ENCODE data around the gene GRIK2.
"Not testable (repeated sequence)": the region's sequence is repeated elsewhere in the genome, so short reads cannot be mapped to it uniquely, and the experiment has no call there.

The GRIK2 gene

GRCh38 chr6:102015431-102015830 is 621.9 kb downstream of the GRIK2 start:
- DNase-seq (ENCODE audit: low spot score), result no peak
- FAIRE-seq, result no peak

GRCh38 chr6:102022281-102022680 is 628.8 kb downstream of the GRIK2 start:
- DNase-seq (ENCODE audit: low spot score) (no peak), FAIRE-seq (no peak)

GRCh38 chr6:102022803-102023202 is 629.3 kb downstream of the GRIK2 start:
- FAIRE-seq (no peak), DNase-seq (ENCODE audit: low spot score) (no peak)

DNA sequence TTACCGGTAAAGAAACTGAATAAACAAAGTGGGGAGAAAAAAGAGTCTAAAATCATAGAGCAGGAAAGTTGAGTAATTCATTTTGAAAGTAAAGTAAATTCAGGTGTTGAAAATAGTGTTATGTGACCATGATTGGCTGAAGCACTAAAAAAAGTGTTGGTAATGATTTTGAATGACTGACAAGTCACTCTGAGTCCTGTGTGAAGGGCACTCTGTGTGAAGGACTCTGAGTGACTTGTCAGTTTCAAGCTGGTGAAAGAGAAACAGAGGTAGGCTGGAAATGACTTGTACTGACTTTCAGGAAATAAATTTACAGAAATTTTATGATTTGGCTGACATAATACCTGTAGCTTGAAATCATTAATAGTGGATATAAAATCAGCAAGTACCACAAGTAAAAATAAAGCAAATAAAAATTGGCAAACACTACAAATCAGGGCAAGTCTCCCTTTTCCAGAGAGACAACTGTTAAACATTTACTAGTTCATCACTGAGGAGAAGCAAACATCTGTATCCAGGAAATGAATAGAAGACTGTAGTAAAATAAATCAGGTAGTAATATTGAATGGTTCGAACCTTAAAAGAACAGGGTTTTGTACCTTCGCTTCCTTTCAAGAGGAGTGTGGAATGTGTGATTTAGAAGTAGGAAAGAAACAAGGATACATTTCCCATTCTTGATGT is 630.6 kb downstream of the GRIK2 start:
- FAIRE-seq, result no peak
- DNase-seq (ENCODE audit: low spot score), result no peak

DNA sequence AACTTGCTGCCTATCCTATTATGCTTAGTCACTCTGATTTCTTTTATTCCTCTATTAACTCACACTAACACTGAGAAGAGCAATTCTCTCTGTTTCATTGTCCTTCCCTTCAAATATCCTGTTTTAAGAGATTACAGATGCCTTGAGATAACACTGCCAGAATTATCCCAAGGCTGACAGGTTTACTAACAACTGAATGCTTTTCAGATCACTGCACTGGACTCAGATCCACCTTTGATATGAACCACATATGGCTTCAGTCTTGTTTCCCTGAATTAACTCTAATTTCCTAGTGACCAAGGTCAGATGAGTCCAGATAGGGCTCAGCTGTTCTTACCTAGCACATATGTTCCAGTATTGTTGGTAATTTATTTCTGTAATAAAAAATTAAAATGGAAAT is 633.1 kb downstream of the GRIK2 start:
- no peak for FAIRE-seq
- DNase-seq (ENCODE audit: low spot score), result no peak

DNA sequence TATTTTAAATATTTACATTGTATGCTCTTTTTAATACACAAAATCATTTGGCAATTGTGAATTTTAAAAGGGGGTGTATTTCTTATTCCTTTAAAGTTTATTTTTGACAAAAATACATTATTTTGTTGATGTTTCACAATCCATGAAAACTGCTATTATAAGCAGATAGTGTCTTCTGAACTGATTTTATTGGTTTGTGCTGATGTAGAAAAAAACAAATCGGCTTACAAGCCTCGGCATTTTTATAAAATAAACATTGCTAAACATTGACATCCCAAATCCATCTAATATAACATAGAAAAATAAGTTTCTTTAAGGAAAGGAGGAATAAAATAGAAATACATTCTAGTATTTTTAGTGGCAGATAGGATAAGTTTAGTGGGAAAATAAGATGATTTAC is 634.7 kb downstream of the GRIK2 start:
- DNase-seq (ENCODE audit: low spot score) (no peak), FAIRE-seq (no peak)

- DNase-seq (ENCODE audit: low spot score) (no peak), FAIRE-seq (no peak)
Observed at GRCh38 chr6:102038964-102039363, 645.5 kb downstream of the GRIK2 start.

- FAIRE-seq, result no peak
Observed at GRCh38 chr6:102039441-102039840, 645.9 kb downstream of the GRIK2 start.

DNA sequence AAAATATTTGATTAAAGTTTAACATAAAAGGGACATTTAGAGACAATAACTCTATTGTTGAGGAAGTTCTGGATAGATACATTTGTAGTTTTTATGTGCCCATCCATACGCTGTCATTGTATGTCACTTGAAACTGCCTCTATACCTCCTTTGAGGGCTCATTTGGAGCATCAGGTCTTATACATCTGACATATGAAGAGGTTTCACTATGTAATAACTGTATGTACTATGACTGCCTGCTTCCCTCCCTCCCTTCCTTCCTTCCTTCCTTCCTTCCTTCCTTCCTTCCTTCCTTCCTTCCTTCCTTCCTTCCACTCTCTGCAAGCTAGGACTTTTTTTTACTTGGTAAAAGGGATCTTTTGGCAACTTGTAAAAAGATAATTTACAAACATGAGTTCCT is 657.5 kb downstream of the GRIK2 start:
- no peak for FAIRE-seq
- no peak for DNase-seq (ENCODE audit: low spot score)

More at GRCh38 chr6:102039441-102039840, 645.9 kb downstream of the GRIK2 start:
- no peak for DNase-seq (ENCODE audit: low spot score)

- DNase-seq (ENCODE audit: low spot score) (no peak), FAIRE-seq (no peak)
Observed at GRCh38 chr6:102051720-102052119, 658.2 kb downstream of the GRIK2 start.

DNA sequence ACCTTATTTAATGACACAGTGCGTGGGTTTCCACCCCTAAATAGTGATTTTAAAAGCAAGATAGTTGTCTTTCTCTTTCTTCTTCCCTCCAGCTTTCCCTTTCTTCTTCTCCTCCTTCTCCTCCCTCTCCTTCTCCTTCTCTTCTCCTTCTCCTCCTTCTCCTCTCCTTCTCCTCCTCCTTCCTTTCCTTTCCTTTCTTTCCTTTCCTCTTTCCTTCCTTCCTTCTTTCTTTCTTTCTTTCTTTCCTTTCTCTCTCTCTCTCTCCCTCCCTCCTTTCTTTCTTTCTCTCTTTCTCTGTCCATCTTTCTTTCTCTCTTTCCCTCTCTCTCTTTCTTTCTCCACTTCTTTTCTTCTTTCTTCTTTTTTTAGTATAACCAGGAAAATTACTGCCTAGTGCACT is 670.6 kb downstream of the GRIK2 start:
- DNase-seq (ENCODE audit: low spot score) (no peak), FAIRE-seq (no peak)

DNA sequence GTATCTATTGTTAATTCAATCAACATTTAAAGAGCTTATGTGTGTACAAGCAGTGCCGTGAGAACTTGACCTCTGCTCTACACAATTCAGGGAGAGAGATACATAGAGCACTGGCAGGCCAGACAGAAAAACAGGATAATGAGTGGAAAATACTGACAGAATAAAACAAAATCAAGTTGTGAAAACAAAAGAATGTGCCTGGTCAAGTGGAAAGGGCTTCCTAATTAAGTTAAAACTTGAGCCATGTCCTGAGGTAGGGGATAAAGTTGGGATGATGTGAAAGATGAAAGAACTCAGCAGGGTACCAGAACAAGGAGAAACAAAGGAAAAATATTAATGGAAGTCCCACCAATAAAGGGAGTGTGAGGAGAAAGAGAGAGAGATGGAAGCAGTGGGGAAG is 672.8 kb downstream of the GRIK2 start:
- DNase-seq (ENCODE audit: low spot score) (no peak), FAIRE-seq (no peak)

DNA sequence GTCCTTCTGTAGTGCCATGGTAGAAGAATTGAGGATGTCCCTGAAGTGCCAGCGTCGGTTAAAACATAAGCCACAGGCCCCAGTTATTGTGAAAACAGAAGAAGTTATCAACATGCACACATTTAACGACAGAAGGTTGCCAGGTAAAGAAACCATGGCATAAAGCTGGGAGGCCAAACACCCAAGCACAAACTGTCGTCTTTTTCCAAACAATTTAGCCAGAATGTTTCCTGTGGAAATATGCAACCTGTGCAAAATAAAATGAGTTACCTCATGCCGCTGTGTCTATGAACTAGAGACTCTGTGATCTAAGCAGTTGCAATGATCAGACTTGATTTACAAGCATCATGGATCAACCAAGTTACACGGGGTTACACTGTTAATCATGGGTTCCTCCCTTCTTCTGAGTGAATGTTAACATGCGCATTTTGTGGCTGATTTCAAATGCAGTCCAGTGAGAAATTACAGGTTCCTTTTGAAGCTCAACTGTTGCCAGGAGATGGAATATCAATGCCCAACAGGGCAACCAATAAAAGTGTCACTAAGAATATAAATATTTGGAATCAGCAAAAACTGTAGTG is 674.9 kb downstream of the GRIK2 start:
- FAIRE-seq (no peak), DNase-seq (ENCODE audit: low spot score) (no peak)

DNA sequence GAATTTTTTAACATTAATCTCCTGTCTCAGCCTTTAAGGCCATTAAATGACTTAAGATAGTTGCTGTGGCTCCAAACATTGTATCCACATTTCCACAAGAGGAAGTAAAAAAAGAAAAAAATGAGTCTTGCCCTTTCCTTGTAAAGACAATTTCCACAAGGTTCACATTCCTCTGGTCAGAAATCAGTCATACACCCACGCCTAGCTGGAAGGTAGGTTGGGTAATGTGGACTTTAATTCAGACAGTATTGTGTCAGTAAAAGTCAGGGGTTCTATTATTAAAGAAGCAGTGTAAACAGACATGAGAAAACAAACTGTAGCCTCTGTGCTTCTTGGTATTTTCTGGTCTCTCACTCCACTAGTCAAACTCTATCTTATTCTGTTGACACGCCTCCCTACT is 682.0 kb downstream of the GRIK2 start:
- FAIRE-seq (no peak), DNase-seq (ENCODE audit: low spot score) (no peak)

DNA sequence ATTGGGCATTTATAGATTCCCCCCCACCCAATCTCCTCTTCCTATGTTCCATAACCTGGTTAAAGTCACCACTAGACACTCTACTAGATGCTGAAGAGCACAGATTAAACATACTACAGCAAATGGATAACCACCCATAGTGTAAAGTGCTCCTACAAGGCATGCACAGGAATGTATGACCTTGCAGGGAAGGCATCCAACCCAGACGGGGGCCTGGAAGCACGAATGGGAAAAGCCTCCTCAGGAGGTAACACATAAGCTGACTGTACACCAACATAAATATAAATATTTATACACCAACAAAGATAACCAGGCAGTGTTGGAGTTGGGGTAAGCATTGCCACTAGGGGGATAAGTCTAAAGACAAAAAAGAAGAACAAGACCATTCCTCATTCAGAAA is 691.7 kb downstream of the GRIK2 start:
- FAIRE-seq (no peak), DNase-seq (ENCODE audit: low spot score) (no peak)

DNA sequence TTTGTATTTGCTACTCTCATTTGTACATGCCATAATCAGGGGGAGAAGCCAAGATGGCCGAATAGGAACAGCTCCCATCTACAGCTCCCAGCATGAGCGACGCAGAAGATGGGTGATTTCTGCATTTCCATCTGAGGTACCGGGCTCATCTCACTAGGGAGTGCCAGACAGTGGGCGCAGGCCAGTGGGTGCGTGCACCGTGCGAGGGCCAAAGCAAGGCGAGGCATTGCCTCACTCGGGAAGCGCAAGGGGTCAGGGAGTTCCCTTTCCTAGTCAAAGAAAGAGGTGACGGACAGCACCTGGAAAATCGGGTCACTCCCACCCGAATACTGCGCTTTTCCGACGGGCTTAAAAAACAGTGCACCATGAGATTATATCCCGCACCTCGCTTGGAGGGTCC is 694.7 kb downstream of the GRIK2 start:
- not testable (repeated sequence) for FAIRE-seq; DNase-seq (ENCODE audit: low spot score)

GRCh38 chr6:102114402-102114801 is 720.9 kb downstream of the GRIK2 start:
- FAIRE-seq (no peak), DNase-seq (ENCODE audit: low spot score) (no peak)

- no peak for FAIRE-seq
- no peak for DNase-seq (ENCODE audit: low spot score)
Observed at GRCh38 chr6:102115911-102116310, 722.4 kb downstream of the GRIK2 start.

GRCh38 chr6:102118034-102118433 is 724.5 kb downstream of the GRIK2 start:
- no peak for DNase-seq (ENCODE audit: low spot score)
- no peak for FAIRE-seq

All from urothelium cell line (cell line).